ENCODE measurements around the gene C17orf100.

The C17orf100 gene

GRCh38 chr17:6651354-6651918 is at the start of gene C17orf100, which contains the start of gene MED31:
TSS of gene C17orf100 (plus strand) at chr17:6651762. CDS start at chr17:6651914, 152 bp downstream.
TSS of gene MED31 (minus strand) at chr17:6651605. CDS start at chr17:6651528, 77 bp downstream.
- Histone ChIP-seq H3K9ac (peak within 1 kb of the TSS; percentile 76), H3K27ac (peak within 1 kb of the TSS; percentile 62), H3K4me2 (peak within 1 kb of the TSS; percentile 94), H3K36me3 (peaks cover 20% of the 10 kb centered on the region), H3K4me1 (peaks cover 50% of the 10 kb centered on the region), H4K20me1 (peaks cover 60% of the 10 kb centered on the region), H3K4me3 (peak within 1 kb of the TSS; percentile 79), H3K9me3 (no peaks in the 10 kb centered on the region), H3K27me3 (peaks cover 43% of the 10 kb centered on the region)
- no peak for TF ChIP-seq Cebpa-rat (IDR thresholded peaks at IDR 0.05)

GRCh38 chr17:6602141-6602540 is 49.4 kb upstream of the C17orf100 start:
- Histone ChIP-seq H3K4me2 (no peak overlapping the region), H3K27ac (no peak overlapping the region), H3K36me3 (peaks cover 84% of the 10 kb centered on the region), H4K20me1 (no peaks in the 10 kb centered on the region), H3K27me3 (no peaks in the 10 kb centered on the region), H3K4me1 (peaks cover 8% of the 10 kb centered on the region; the same call in 1 of the 2 replicates), H3K9me3 (no peaks in the 10 kb centered on the region), H3K4me3 (no peak overlapping the region), H3K9ac (no peak overlapping the region)
- no peak for TF ChIP-seq Cebpa-rat (IDR thresholded peaks at IDR 0.05)

GRCh38 chr17:6603744-6604325 is 47.7 kb upstream of the C17orf100 start:
- TF ChIP-seq Cebpa-rat (IDR thresholded peaks at IDR 0.05): no peak
- Histone ChIP-seq H3K9ac (no peak overlapping the region), H3K36me3 (peaks cover 88% of the 10 kb centered on the region), H3K27me3 (no peaks in the 10 kb centered on the region), H3K4me3 (no peak overlapping the region), H3K27ac (no peak overlapping the region), H3K9me3 (no peaks in the 10 kb centered on the region), H3K4me2 (no peak overlapping the region), H4K20me1 (no peaks in the 10 kb centered on the region), H3K4me1 (peaks cover 8% of the 10 kb centered on the region; the same call in 1 of the 2 replicates)

- Histone ChIP-seq H3K4me2 (no peak overlapping the region), H3K4me1 (no peaks in the 10 kb centered on the region), H3K9me3 (no peaks in the 10 kb centered on the region), H3K4me3 (no peak overlapping the region), H3K27me3 (no peaks in the 10 kb centered on the region), H3K36me3 (peaks cover 90% of the 10 kb centered on the region), H4K20me1 (no peaks in the 10 kb centered on the region), H3K9ac (no peak overlapping the region), H3K27ac (no peak overlapping the region)
- no peak for TF ChIP-seq Cebpa-rat (IDR thresholded peaks at IDR 0.05)
Observed at GRCh38 chr17:6605142-6605541, 46.4 kb upstream of the C17orf100 start.

- Histone ChIP-seq H3K9ac (no peak overlapping the region), H3K4me2 (no peak overlapping the region), H3K4me3 (no peak overlapping the region), H3K9me3 (no peaks in the 10 kb centered on the region), H3K27ac (no peak overlapping the region), H3K27me3 (no peaks in the 10 kb centered on the region), H3K4me1 (no peaks in the 10 kb centered on the region), H4K20me1 (no peaks in the 10 kb centered on the region; the same call in 1 of the 2 replicates), H3K36me3 (peaks cover 90% of the 10 kb centered on the region)
- TF ChIP-seq Cebpa-rat (IDR thresholded peaks at IDR 0.05): no peak
Observed at GRCh38 chr17:6608321-6608720, 43.2 kb upstream of the C17orf100 start.

- H3K36me3 ChIP-seq: peaks cover 79% of the 10 kb centered on the region
- H3K9ac ChIP-seq: no peak overlapping the region
- no peak overlapping the region for H3K4me2 ChIP-seq
- no peaks in the 10 kb centered on the region for H3K9me3 ChIP-seq
- no peak overlapping the region for H3K27ac ChIP-seq
- H3K4me3 ChIP-seq: no peak overlapping the region
- TF ChIP-seq Cebpa-rat (IDR thresholded peaks at IDR 0.05): no peak
- H3K27me3 ChIP-seq: no peaks in the 10 kb centered on the region
- H4K20me1 ChIP-seq: no peaks in the 10 kb centered on the region; the same call in 1 of the 2 replicates
- H3K4me1 ChIP-seq: no peaks in the 10 kb centered on the region
Observed at GRCh38 chr17:6610011-6610410, 41.6 kb upstream of the C17orf100 start.

- Histone ChIP-seq H3K36me3 (peaks cover 79% of the 10 kb centered on the region), H3K4me3 (no peak overlapping the region), H3K4me1 (no peaks in the 10 kb centered on the region), H3K9me3 (no peaks in the 10 kb centered on the region), H4K20me1 (no peaks in the 10 kb centered on the region; the same call in 1 of the 2 replicates), H3K27ac (no peak overlapping the region), H3K4me2 (no peak overlapping the region), H3K9ac (no peak overlapping the region), H3K27me3 (no peaks in the 10 kb centered on the region)
- no peak for TF ChIP-seq Cebpa-rat (IDR thresholded peaks at IDR 0.05)
Observed at GRCh38 chr17:6611231-6611630, 40.3 kb upstream of the C17orf100 start.

- H3K9ac ChIP-seq: no peak overlapping the region
- H3K9me3 ChIP-seq: no peaks in the 10 kb centered on the region
- no peak for TF ChIP-seq Cebpa-rat (IDR thresholded peaks at IDR 0.05)
- no peaks in the 10 kb centered on the region for H3K4me1 ChIP-seq
- peaks cover 90% of the 10 kb centered on the region for H3K36me3 ChIP-seq
- no peak overlapping the region for H3K4me2 ChIP-seq
- peaks cover 15% of the 10 kb centered on the region for H4K20me1 ChIP-seq
- H3K4me3 ChIP-seq: no peak overlapping the region
- H3K27ac ChIP-seq: no peak overlapping the region
- no peaks in the 10 kb centered on the region for H3K27me3 ChIP-seq
Observed at GRCh38 chr17:6623941-6624340, 27.6 kb upstream of the C17orf100 start.

- Histone ChIP-seq H3K9me3 (no peaks in the 10 kb centered on the region), H3K4me2 (no peak overlapping the region), H4K20me1 (peaks cover 15% of the 10 kb centered on the region), H3K27me3 (no peaks in the 10 kb centered on the region), H3K4me1 (no peaks in the 10 kb centered on the region), H3K9ac (no peak overlapping the region), H3K36me3 (peaks cover 92% of the 10 kb centered on the region), H3K4me3 (no peak overlapping the region), H3K27ac (no peak overlapping the region)
- TF ChIP-seq Cebpa-rat (IDR thresholded peaks at IDR 0.05): no peak
Observed at GRCh38 chr17:6626616-6627015, 24.9 kb upstream of the C17orf100 start.

- Histone ChIP-seq H3K4me2 (no peak overlapping the region), H3K4me1 (no peaks in the 10 kb centered on the region), H3K27ac (no peak overlapping the region), H3K9me3 (no peaks in the 10 kb centered on the region), H3K36me3 (peaks cover 92% of the 10 kb centered on the region), H4K20me1 (peaks cover 15% of the 10 kb centered on the region), H3K9ac (no peak overlapping the region), H3K4me3 (no peak overlapping the region), H3K27me3 (no peaks in the 10 kb centered on the region)
- no peak for TF ChIP-seq Cebpa-rat (IDR thresholded peaks at IDR 0.05)
Observed at GRCh38 chr17:6627019-6627418, 24.5 kb upstream of the C17orf100 start.

All from BLaER1 (cell line).